ENCODE data around the gene RTN4.
"Not testable (repeated sequence)": the region's sequence is repeated elsewhere in the genome, so short reads cannot be mapped to it uniquely, and the experiment has no call there.

The RTN4 gene

GRCh38 chr2:55054106-55054875, 4.0 kb upstream of the RTN4 start:
- TF ChIP-seq CTCF (IDR thresholded peaks at IDR 0.05; ENCODE audit: insufficient read depth, missing control alignments): no peak
- FAIRE-seq (no peak), DNase-seq (ENCODE audit: insufficient read length, low spot score) (no peak)

- DNase-seq (ENCODE audit: insufficient read length, low spot score); FAIRE-seq: not testable (repeated sequence)
These were observed 3.0 kb upstream of the RTN4 start for GRCh38 chr2:55053225-55053624.

GRCh38 chr2:55052129-55053061, 2.1 kb upstream of the RTN4 start:
- TF ChIP-seq CTCF (IDR thresholded peaks at IDR 0.05; ENCODE audit: insufficient read depth, missing control alignments): no peak
- FAIRE-seq (no peak), DNase-seq (ENCODE audit: insufficient read length, low spot score) (no peak)

- no peak for TF ChIP-seq CTCF (IDR thresholded peaks at IDR 0.05; ENCODE audit: insufficient read depth, missing control alignments)
- no peak for DNase-seq (ENCODE audit: insufficient read length, low spot score)
- FAIRE-seq: no peak
These were observed 995 bp upstream of the RTN4 start for GRCh38 chr2:55051026-55051866.

- TF ChIP-seq CTCF (IDR thresholded peaks at IDR 0.05; ENCODE audit: insufficient read depth, missing control alignments): no peak
- FAIRE-seq (no peak), DNase-seq (ENCODE audit: insufficient read length, low spot score) (no peak)
These were observed 491 bp downstream of the RTN4 start for GRCh38 chr2:55049821-55050099.

- DNase-seq (ENCODE audit: insufficient read length, low spot score): no peak
- no peak for FAIRE-seq
- TF ChIP-seq CTCF (IDR thresholded peaks at IDR 0.05; ENCODE audit: insufficient read depth, missing control alignments): peak; percentile 64
These were observed 1.0 kb downstream of the RTN4 start for GRCh38 chr2:55049043-55049820.

Measured in D721Med (cell line).